Measurements from ENCODE around the gene TMEM266.

DNA sequence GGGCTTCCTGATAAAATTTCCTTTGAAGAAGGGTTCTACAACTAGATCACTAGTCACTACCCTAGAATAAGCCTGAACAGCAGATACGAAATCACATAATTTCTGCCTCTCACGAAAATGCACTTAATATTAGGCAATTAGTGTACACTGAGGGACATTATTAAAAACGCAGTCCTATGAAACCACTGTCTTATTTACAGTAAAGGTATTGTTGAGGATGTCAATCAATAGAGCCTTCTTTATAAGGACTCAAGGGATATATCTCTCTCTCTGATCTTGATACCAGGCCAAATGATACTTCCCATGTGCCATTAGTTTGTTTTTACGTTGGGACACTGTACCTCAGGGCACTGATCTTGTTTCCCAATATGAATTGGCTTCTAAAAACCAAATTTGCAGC is 191.9 kb downstream of the TMEM266 start:
- TF ChIP-seq ZNF274 (IDR thresholded peaks at IDR 0.05; ENCODE audit: low read depth, low read length), result no peak
- no peak for TF ChIP-seq YY1 (IDR thresholded peaks at IDR 0.05; ENCODE audit: insufficient read depth, insufficient read length)
